ENCODE data around the gene SYNE2.

GRCh38 chr14:63940387-63940786 is 87.6 kb downstream of the SYNE2 start:
- no peak for TF ChIP-seq CTCF (IDR thresholded peaks at IDR 0.05)
- TF ChIP-seq POLR2A (IDR thresholded peaks at IDR 0.05), result no peak
- TF ChIP-seq EP300 (IDR thresholded peaks at IDR 0.05), result no peak
